ENCODE results near the gene SMARCB1. TPM values are rescaled to one million over a fixed set of nuclear protein-coding genes. Genes with fewer than 3 reads are reported as not detected.

Gene SMARCB1
- total RNA-seq, 4 donors from 2014 or later, result 39.1 to 64.4 (median 51.6) TPM

DNA sequence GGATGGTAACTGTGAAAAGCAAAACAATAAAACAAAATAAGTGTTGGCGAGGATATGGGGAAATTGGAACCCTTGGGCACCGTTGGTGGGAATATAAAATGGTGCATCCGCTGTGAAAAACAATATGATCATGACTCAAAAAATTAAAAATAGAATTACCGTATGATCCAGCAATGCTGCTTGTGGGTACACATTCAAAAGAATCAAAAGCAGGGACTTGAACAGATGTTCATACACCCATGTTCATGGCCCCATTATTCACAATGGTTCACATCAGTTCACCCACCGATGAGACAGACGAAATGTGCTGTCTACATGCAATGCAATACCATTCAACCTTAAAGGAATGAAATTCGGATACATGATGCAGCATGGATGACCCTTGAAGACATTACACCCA lies 53.3 kb downstream of the SMARCB1 start:
- TF ChIP-seq POLR2A (IDR thresholded peaks at IDR 0.05), result no peak
- TF ChIP-seq, protein P1, sequence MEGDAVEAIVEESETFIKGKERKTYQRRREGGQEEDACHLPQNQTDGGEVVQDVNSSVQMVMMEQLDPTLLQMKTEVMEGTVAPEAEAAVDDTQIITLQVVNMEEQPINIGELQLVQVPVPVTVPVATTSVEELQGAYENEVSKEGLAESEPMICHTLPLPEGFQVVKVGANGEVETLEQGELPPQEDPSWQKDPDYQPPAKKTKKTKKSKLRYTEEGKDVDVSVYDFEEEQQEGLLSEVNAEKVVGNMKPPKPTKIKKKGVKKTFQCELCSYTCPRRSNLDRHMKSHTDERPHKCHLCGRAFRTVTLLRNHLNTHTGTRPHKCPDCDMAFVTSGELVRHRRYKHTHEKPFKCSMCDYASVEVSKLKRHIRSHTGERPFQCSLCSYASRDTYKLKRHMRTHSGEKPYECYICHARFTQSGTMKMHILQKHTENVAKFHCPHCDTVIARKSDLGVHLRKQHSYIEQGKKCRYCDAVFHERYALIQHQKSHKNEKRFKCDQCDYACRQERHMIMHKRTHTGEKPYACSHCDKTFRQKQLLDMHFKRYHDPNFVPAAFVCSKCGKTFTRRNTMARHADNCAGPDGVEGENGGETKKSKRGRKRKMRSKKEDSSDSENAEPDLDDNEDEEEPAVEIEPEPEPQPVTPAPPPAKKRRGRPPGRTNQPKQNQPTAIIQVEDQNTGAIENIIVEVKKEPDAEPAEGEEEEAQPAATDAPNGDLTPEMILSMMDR (IDR thresholded peaks at IDR 0.05), result no peak
- no peaks in the 10 kb centered on the region for H3K27me3 ChIP-seq
- no peaks in the 10 kb centered on the region for H3K36me3 ChIP-seq
- intact Hi-C loops (cut with DNase I; ENCODE audit: low total_unique reads), result loop anchor here (10.0 kb wide), 1 partner anchor 295 kb away; no protein-coding TSS in a partner anchor
- no peak for DNase-seq
- H3K4me1 ChIP-seq, result peaks cover 0 to 15% of the 10 kb centered on the region in 2 donors
- no peak overlapping the region for H3K4me3 ChIP-seq
- no peaks in the 10 kb centered on the region for H3K9me3 ChIP-seq
- no peak overlapping the region for H3K27ac ChIP-seq

DNA sequence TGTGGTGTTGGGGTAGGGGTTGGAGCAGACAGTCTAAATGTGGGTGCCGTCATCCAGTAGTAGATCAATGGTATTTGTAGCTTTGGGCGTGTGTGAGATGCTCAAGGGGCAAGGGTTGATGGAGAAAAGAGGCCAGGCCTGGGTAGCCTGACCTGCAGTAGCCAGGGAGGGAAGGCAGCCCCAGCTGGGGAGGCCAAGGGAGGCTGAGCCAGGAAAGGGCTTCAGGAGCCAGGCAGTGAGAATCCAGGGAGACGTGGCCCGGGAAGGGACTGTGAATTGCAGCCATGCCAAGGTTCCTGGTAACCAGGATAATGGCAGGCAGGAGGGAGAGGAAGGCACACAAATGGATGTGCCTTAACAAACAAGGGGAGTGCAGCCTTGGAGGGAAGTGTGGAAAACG lies 54.5 kb downstream of the SMARCB1 start:
- Histone ChIP-seq H3K4me3 (no peak overlapping the region), H3K4me1 (peaks cover 0 to 15% of the 10 kb centered on the region in 2 donors), H3K27ac (no peak overlapping the region), H3K9me3 (no peaks in the 10 kb centered on the region), H3K36me3 (no peaks in the 10 kb centered on the region), H3K27me3 (no peaks in the 10 kb centered on the region)
- no peak for DNase-seq
- TF ChIP-seq POLR2A (IDR thresholded peaks at IDR 0.05), result no peak
- TF ChIP-seq, protein P1 (IDR thresholded peaks at IDR 0.05), result no peak
- intact Hi-C loops (cut with DNase I; ENCODE audit: low total_unique reads), result loop anchor here (10.0 kb wide), 1 partner anchor 296 kb away; no protein-coding TSS in a partner anchor

DNA sequence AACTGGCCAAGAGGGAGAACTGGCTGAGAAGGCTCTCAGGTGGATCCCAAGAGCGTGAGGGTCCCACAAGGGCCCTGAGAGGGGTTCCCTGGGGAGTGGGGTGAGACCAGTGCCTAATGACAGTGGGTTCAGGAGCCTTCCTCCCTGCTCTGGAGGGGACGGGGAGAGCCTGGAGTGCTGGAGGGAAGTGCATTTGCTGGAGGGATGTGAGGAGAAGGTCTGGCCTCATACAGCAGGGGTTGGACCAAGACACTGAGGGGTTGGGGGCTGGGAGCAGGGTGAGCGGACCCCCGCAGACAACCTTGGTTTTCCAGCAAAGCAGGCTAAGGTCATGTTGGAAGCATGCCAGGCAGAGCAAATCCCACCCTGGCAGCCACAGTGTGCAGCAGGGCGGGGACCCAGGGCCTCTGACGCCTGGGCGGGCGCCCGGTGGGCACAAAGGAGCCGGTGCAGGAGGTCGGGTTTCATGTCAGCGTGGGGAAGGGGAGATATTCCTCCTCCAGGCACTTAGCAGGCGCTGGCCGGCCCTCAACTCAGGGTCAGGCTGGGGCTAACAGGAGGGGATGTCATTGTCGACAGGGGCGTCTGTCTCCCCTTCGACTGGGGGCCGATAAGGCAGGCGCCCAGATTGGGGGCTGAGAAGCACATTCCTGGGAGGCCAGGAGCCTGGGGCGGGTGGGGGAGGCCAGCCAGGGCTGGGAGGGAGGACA lies 55.1 kb downstream of the SMARCB1 start:
- Histone ChIP-seq H3K27ac (no peak overlapping the region), H3K4me3 (no peak overlapping the region), H3K36me3 (no peaks in the 10 kb centered on the region), H3K4me1 (peaks cover 0 to 15% of the 10 kb centered on the region in 2 donors), H3K27me3 (no peaks in the 10 kb centered on the region), H3K9me3 (no peaks in the 10 kb centered on the region)
- no peak for DNase-seq
- intact Hi-C loops (cut with DNase I; ENCODE audit: low total_unique reads), result loop anchor here (10.0 kb wide), 1 partner anchor 297 kb away; no protein-coding TSS in a partner anchor
- TF ChIP-seq POLR2A (IDR thresholded peaks at IDR 0.05), result no peak
- TF ChIP-seq, protein P1 (IDR thresholded peaks at IDR 0.05), result no peak

DNA sequence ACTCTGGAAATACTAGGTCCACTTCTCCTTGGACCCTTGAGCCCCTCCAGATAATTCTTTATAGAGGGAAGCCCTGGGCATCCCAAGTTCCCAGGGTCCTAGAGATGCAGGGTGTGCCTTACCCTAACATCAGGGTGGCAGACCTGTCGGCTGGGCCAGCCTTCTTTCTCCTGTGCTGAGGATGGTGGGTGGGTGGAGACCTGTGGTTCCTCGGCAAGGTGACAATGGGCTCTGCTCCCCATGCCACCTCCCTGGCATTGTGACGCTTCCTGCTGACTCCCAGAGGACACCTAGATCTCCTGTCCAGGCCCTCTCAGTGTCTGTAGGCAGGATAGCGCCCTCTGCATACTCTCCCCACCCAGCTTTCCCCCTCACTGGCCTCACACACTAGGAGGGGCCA lies 55.8 kb downstream of the SMARCB1 start:
- Histone ChIP-seq H3K27me3 (no peaks in the 10 kb centered on the region), H3K9me3 (no peaks in the 10 kb centered on the region), H3K36me3 (no peaks in the 10 kb centered on the region), H3K4me1 (peaks cover 0 to 15% of the 10 kb centered on the region in 2 donors), H3K27ac (no peak overlapping the region), H3K4me3 (no peak overlapping the region)
- no peak for TF ChIP-seq POLR2A (IDR thresholded peaks at IDR 0.05)
- TF ChIP-seq, protein P1 (IDR thresholded peaks at IDR 0.05), result no peak
- intact Hi-C loops (cut with DNase I; ENCODE audit: low total_unique reads), result loop anchor here (10.0 kb wide), 1 partner anchor 298 kb away; no protein-coding TSS in a partner anchor
- DNase-seq, result no peak

DNA sequence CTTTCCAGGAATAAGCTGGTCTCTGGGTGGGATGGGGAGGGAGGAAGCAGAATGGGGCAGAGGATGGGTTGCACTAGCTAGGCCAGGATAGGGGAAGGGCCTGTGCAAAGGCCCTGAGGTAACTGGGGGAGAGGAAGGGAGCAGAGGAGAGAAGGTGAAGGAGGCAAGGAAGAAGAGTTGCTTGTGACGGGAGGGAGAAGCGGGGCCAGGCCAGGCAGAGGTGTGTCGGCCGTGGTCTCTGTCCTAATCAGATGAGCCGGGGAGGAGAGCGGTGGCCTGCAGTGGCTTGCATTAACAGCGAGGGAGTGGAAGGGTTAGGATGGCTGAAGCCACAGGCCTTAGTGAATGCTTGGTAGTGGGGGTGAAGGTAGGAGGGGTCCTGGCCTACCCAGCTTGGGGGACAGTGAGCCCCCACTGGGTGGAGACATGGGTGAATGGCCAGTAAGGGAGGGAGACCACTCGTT lies 58.0 kb downstream of the SMARCB1 start:
- no peak for DNase-seq
- no peaks in the 10 kb centered on the region for H3K27me3 ChIP-seq
- H3K27ac ChIP-seq, result no peak overlapping the region

More for the DNA sequence above, 58.0 kb downstream of the SMARCB1 start:
- no peaks in the 10 kb centered on the region for H3K36me3 ChIP-seq
- H3K9me3 ChIP-seq, result no peaks in the 10 kb centered on the region
- no peak overlapping the region for H3K4me3 ChIP-seq
- H3K4me1 ChIP-seq, result no peaks in the 10 kb centered on the region
- TF ChIP-seq POLR2A (IDR thresholded peaks at IDR 0.05), result no peak
- TF ChIP-seq, protein P1 (IDR thresholded peaks at IDR 0.05), result no peak
- intact Hi-C loops (cut with DNase I; ENCODE audit: low total_unique reads), result loop anchor here (5.0 to 10.0 kb wide), 2 partner anchors 77 to 300 kb away; partner anchors contain the start of gene CHCHD10
